Measurements from ENCODE around the gene CDH2.

Gene CDH2

DNA sequence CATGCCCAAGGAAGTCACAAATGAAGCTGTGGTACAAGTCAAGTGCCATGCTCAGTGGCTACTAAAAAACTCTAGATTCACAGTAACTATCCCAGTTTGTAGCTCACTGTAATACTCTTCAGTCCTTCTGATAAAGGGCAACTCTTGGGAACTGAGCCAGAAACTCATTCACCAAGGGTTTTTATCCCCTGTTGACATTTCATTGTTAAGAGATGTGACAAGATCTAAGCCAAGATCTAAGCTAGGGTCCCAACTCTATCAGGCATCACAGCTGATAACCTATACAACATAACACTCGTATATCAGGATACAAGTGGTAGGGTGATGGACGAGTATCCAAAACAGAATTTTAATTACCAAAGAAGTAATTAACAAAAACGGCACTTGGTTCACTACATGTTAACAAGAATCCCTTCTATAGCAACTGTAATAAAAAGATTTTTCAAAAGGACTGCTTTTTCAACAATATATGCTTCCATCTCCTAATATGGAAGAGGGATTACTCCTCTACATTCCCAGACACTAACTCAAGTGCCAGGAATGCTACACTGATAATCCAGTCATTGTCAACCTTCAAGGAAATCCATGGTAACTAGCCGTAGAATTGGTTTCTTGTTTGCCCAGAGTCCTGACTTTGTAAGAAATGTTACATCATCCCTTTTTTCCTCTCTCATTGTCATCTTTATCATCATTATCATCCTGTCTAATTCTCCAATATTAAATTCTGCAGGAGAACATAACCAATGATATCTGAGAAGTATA, 111.7 kb downstream of the CDH2 start:
- Histone ChIP-seq H3K9me3 (ENCODE audit: insufficient read depth, low read length) (no peaks in the 10 kb centered on the region), H3K27me3 (ENCODE audit: insufficient read depth, insufficient read length) (no peaks in the 10 kb centered on the region), H3K4me3 (ENCODE audit: insufficient read length, low read depth) (no peak overlapping the region), H3K36me3 (ENCODE audit: insufficient read depth, insufficient read length, low read length) (no peaks in the 10 kb centered on the region), H3K9ac (ENCODE audit: insufficient read length, low read depth) (no peak overlapping the region), H3K4me1 (ENCODE audit: insufficient read depth, insufficient read length) (no peaks in the 10 kb centered on the region)
- no peak for DNase-seq (ENCODE audit: low read depth, low spot score)
- TF ChIP-seq SUZ12 (IDR thresholded peaks at IDR 0.05; ENCODE audit: extremely low read depth, insufficient read depth, insufficient read length): no peak
- TF ChIP-seq YY1 (IDR thresholded peaks at IDR 0.05; ENCODE audit: insufficient read depth, insufficient read length): no peak
- TF ChIP-seq ZNF274 (IDR thresholded peaks at IDR 0.05; ENCODE audit: low read depth, low read length): no peak

GRCh38 chr18:28063926-28064325, 113.0 kb downstream of the CDH2 start:
- Histone ChIP-seq H3K9ac (ENCODE audit: insufficient read length, low read depth) (no peak overlapping the region), H3K4me3 (ENCODE audit: insufficient read length, low read depth) (no peak overlapping the region), H3K9me3 (ENCODE audit: insufficient read depth, low read length) (no peaks in the 10 kb centered on the region), H3K4me1 (ENCODE audit: insufficient read depth, insufficient read length) (no peaks in the 10 kb centered on the region), H3K36me3 (ENCODE audit: insufficient read depth, insufficient read length, low read length) (no peaks in the 10 kb centered on the region), H3K27me3 (ENCODE audit: insufficient read depth, insufficient read length) (no peaks in the 10 kb centered on the region)
- DNase-seq (ENCODE audit: low read depth, low spot score): no peak
- TF ChIP-seq YY1 (IDR thresholded peaks at IDR 0.05; ENCODE audit: insufficient read depth, insufficient read length): no peak
- no peak for TF ChIP-seq ZNF274 (IDR thresholded peaks at IDR 0.05; ENCODE audit: low read depth, low read length)
- TF ChIP-seq SUZ12 (IDR thresholded peaks at IDR 0.05; ENCODE audit: extremely low read depth, insufficient read depth, insufficient read length): no peak

GRCh38 chr18:28063271-28063761, 113.6 kb downstream of the CDH2 start:
- TF ChIP-seq YY1 (IDR thresholded peaks at IDR 0.05; ENCODE audit: insufficient read depth, insufficient read length): no peak
- TF ChIP-seq SUZ12 (IDR thresholded peaks at IDR 0.05; ENCODE audit: extremely low read depth, insufficient read depth, insufficient read length): no peak
- TF ChIP-seq ZNF274 (IDR thresholded peaks at IDR 0.05; ENCODE audit: low read depth, low read length): no peak
- Histone ChIP-seq H3K4me3 (ENCODE audit: insufficient read length, low read depth) (no peak overlapping the region), H3K27me3 (ENCODE audit: insufficient read depth, insufficient read length) (no peaks in the 10 kb centered on the region), H3K36me3 (ENCODE audit: insufficient read depth, insufficient read length, low read length) (no peaks in the 10 kb centered on the region), H3K9me3 (ENCODE audit: insufficient read depth, low read length) (no peaks in the 10 kb centered on the region), H3K4me1 (ENCODE audit: insufficient read depth, insufficient read length) (no peaks in the 10 kb centered on the region), H3K9ac (ENCODE audit: insufficient read length, low read depth) (no peak overlapping the region)
- no peak for DNase-seq (ENCODE audit: low read depth, low spot score)

GRCh38 chr18:28062443-28062842, 114.5 kb downstream of the CDH2 start:
- no peak for TF ChIP-seq YY1 (IDR thresholded peaks at IDR 0.05; ENCODE audit: insufficient read depth, insufficient read length)
- no peak for TF ChIP-seq ZNF274 (IDR thresholded peaks at IDR 0.05; ENCODE audit: low read depth, low read length)
- no peak for TF ChIP-seq SUZ12 (IDR thresholded peaks at IDR 0.05; ENCODE audit: extremely low read depth, insufficient read depth, insufficient read length)
- no peak for DNase-seq (ENCODE audit: low read depth, low spot score)
- Histone ChIP-seq H3K9me3 (ENCODE audit: insufficient read depth, low read length) (no peaks in the 10 kb centered on the region), H3K4me1 (ENCODE audit: insufficient read depth, insufficient read length) (no peaks in the 10 kb centered on the region), H3K9ac (ENCODE audit: insufficient read length, low read depth) (no peak overlapping the region), H3K4me3 (ENCODE audit: insufficient read length, low read depth) (no peak overlapping the region), H3K36me3 (ENCODE audit: insufficient read depth, insufficient read length, low read length) (no peaks in the 10 kb centered on the region), H3K27me3 (ENCODE audit: insufficient read depth, insufficient read length) (no peaks in the 10 kb centered on the region)

- Histone ChIP-seq H3K4me1 (ENCODE audit: insufficient read depth, insufficient read length) (no peaks in the 10 kb centered on the region), H3K36me3 (ENCODE audit: insufficient read depth, insufficient read length, low read length) (no peaks in the 10 kb centered on the region), H3K27me3 (ENCODE audit: insufficient read depth, insufficient read length) (no peaks in the 10 kb centered on the region), H3K9me3 (ENCODE audit: insufficient read depth, low read length) (no peaks in the 10 kb centered on the region), H3K4me3 (ENCODE audit: insufficient read length, low read depth) (no peak overlapping the region), H3K9ac (ENCODE audit: insufficient read length, low read depth) (no peak overlapping the region)
- DNase-seq (ENCODE audit: low read depth, low spot score): no peak
- no peak for TF ChIP-seq YY1 (IDR thresholded peaks at IDR 0.05; ENCODE audit: insufficient read depth, insufficient read length)
- no peak for TF ChIP-seq SUZ12 (IDR thresholded peaks at IDR 0.05; ENCODE audit: extremely low read depth, insufficient read depth, insufficient read length)
- no peak for TF ChIP-seq ZNF274 (IDR thresholded peaks at IDR 0.05; ENCODE audit: low read depth, low read length)
Observed at GRCh38 chr18:28059861-28060260, 117.1 kb downstream of the CDH2 start.

- no peak for TF ChIP-seq YY1 (IDR thresholded peaks at IDR 0.05; ENCODE audit: insufficient read depth, insufficient read length)
- no peak for TF ChIP-seq SUZ12 (IDR thresholded peaks at IDR 0.05; ENCODE audit: extremely low read depth, insufficient read depth, insufficient read length)
- no peak for TF ChIP-seq ZNF274 (IDR thresholded peaks at IDR 0.05; ENCODE audit: low read depth, low read length)
- no peaks in the 10 kb centered on the region for H3K4me1 ChIP-seq (ENCODE audit: insufficient read depth, insufficient read length)
- no peaks in the 10 kb centered on the region for H3K9me3 ChIP-seq (ENCODE audit: insufficient read depth, low read length)
- H3K4me3 ChIP-seq (ENCODE audit: insufficient read length, low read depth): no peak overlapping the region
- no peak overlapping the region for H3K9ac ChIP-seq (ENCODE audit: insufficient read length, low read depth)
- DNase-seq (ENCODE audit: low read depth, low spot score): no peak
- no peaks in the 10 kb centered on the region for H3K27me3 ChIP-seq (ENCODE audit: insufficient read depth, insufficient read length)
- no peaks in the 10 kb centered on the region for H3K36me3 ChIP-seq (ENCODE audit: insufficient read depth, insufficient read length, low read length)
Observed at GRCh38 chr18:28050545-28050944, 126.4 kb downstream of the CDH2 start.

- H3K4me3 ChIP-seq (ENCODE audit: insufficient read length, low read depth): no peak overlapping the region
- no peak for DNase-seq (ENCODE audit: low read depth, low spot score)
- H3K9ac ChIP-seq (ENCODE audit: insufficient read length, low read depth): no peak overlapping the region
- no peaks in the 10 kb centered on the region for H3K27me3 ChIP-seq (ENCODE audit: insufficient read depth, insufficient read length)
- H3K4me1 ChIP-seq (ENCODE audit: insufficient read depth, insufficient read length): no peaks in the 10 kb centered on the region
- no peaks in the 10 kb centered on the region for H3K9me3 ChIP-seq (ENCODE audit: insufficient read depth, low read length)
- TF ChIP-seq ZNF274 (IDR thresholded peaks at IDR 0.05; ENCODE audit: low read depth, low read length): no peak
- no peak for TF ChIP-seq YY1 (IDR thresholded peaks at IDR 0.05; ENCODE audit: insufficient read depth, insufficient read length)
- no peak for TF ChIP-seq SUZ12 (IDR thresholded peaks at IDR 0.05; ENCODE audit: extremely low read depth, insufficient read depth, insufficient read length)
- H3K36me3 ChIP-seq (ENCODE audit: insufficient read depth, insufficient read length, low read length): no peaks in the 10 kb centered on the region
Observed at GRCh38 chr18:28048612-28049011, 128.3 kb downstream of the CDH2 start.

Data from NT2/D1 (cell line).